ENCODE results near the gene ITGA2.

The ITGA2 gene

DNA sequence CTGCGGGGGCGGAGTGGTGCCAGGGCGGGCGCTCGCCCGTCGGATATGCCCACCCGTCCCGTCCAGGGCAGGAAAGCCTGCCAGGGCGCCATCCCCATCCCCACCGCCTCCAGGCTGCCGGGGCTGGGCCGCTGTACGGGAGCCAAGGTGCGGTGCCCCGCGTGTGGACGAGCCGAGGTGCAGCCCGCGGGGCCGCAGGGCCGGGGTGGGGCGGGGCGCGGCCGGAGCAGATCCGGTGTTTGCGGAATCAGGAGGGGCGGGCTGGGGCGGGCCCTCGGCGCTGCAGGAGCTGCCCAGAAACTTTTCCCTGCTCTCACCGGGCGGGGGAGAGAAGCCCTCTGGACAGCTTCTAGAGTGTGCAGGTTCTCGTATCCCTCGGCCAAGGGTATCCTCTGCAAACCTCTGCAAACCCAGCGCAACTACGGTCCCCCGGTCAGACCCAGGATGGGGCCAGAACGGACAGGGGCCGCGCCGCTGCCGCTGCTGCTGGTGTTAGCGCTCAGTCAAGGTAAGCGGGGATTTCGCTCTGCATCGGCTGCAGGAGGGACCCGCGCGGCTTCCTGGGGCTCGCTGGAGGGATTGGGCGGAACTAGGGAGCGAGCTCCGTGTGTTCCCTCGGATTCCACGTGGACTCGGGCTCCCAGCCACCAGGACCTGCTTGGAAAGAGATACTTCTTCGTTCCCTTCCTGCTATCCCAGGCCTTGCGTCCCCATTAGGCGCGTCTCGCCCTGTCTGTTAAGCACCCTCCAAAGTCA is at the start of gene ITGA2:
Gene ITGA2, plus strand, starts transcription at position 328 of the 756 bp plus-strand sequence. Its CDS starts 117 bp downstream, at position 445.
- peak; percentile 9 for DNase-seq (ENCODE audit: low read depth)
- peak within 1 kb of the TSS; percentile 16 for H3K4me3 ChIP-seq (ENCODE audit: low read depth, low read length)
- TF ChIP-seq, protein P1, sequence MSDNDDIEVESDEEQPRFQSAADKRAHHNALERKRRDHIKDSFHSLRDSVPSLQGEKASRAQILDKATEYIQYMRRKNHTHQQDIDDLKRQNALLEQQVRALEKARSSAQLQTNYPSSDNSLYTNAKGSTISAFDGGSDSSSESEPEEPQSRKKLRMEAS (IDR thresholded peaks at IDR 0.05; ENCODE audit: low read depth, low read length) = no peak
- no peak for TF ChIP-seq POLR2A (IDR thresholded peaks at IDR 0.05; ENCODE audit: extremely low read depth, insufficient read length)
- TF ChIP-seq MYC (IDR thresholded peaks at IDR 0.05; ENCODE audit: low read depth, low read length) = no peak

DNA sequence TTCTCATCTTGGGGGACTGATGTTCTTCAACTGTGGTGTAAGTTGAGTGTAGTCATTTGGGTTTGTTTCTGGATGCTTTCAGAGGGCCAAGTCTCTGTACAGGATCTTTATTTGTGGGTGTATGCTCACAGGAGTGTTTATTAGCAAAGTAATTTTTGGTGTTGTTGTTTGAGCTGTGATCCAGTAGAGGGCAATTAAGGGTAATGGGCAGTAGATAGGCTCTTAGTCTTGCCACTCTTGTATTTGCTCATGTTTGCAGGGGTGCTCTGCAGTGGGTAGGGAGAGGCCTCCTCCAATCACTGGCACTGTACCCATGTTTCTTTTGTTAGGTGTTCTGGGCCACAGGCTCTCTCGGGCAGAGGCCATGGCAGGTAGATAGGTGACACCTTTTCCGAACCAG is 45.9 kb upstream of the ITGA2 start:
- TF ChIP-seq, protein P1 (IDR thresholded peaks at IDR 0.05; ENCODE audit: low read depth, low read length) = no peak
- TF ChIP-seq MYC (IDR thresholded peaks at IDR 0.05; ENCODE audit: low read depth, low read length) (no peak), POLR2A (IDR thresholded peaks at IDR 0.05; ENCODE audit: extremely low read depth, insufficient read length) (no peak)
- TF ChIP-seq, protein P2, sequence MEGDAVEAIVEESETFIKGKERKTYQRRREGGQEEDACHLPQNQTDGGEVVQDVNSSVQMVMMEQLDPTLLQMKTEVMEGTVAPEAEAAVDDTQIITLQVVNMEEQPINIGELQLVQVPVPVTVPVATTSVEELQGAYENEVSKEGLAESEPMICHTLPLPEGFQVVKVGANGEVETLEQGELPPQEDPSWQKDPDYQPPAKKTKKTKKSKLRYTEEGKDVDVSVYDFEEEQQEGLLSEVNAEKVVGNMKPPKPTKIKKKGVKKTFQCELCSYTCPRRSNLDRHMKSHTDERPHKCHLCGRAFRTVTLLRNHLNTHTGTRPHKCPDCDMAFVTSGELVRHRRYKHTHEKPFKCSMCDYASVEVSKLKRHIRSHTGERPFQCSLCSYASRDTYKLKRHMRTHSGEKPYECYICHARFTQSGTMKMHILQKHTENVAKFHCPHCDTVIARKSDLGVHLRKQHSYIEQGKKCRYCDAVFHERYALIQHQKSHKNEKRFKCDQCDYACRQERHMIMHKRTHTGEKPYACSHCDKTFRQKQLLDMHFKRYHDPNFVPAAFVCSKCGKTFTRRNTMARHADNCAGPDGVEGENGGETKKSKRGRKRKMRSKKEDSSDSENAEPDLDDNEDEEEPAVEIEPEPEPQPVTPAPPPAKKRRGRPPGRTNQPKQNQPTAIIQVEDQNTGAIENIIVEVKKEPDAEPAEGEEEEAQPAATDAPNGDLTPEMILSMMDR (IDR thresholded peaks at IDR 0.05; ENCODE audit: low read depth, low read length) = no peak

DNA sequence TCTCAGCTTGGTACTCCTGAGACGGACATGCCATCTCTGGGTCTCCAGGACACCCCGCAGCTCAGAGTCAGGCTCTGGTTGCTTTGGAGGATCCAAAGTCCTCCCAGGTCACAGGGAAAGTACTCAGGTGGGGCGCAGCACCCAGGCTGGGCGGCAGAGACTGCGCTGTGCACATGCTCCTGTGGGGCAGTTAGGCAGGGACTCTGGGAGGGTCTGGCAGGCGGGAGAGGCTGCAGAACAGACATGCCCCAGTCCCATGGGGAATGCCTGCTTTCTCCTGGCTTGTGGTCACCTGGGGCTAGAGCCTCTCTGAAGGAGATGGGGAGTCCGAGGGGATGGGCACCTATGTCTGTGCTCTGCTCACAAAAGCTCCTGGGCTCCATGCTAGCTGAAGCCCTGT is 45.3 kb upstream of the ITGA2 start:
- H3K4me3 ChIP-seq (ENCODE audit: low read depth, low read length) = no peak overlapping the region
- TF ChIP-seq, protein P1 (IDR thresholded peaks at IDR 0.05; ENCODE audit: low read depth, low read length) = no peak
- TF ChIP-seq, protein P2 (IDR thresholded peaks at IDR 0.05; ENCODE audit: low read depth, low read length) = no peak
- no peak for DNase-seq (ENCODE audit: low read depth)

More for the DNA sequence above, 45.9 kb upstream of the ITGA2 start:
- no peak overlapping the region for H3K4me3 ChIP-seq (ENCODE audit: low read depth, low read length)
- DNase-seq (ENCODE audit: low read depth) = peak; percentile 10

DNA sequence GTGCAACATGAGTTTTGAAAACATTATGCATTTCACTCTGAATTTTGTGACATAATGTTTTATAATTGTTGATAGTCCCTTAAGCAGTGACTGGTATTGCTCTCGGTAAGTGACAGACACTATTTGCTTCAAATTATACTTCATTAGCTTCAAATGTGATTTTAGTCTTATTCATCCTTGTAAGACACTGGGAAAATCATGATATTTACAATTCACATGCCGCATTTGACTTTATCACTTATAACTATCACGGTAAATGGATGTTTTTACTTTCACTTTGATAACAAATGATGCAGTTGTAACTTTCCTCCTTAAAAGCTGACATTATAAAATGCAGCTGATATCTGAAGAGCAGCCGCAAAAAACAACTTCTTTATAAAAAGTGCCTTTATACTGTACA is 44.1 kb upstream of the ITGA2 start:
- no peak for DNase-seq (ENCODE audit: low read depth)
- no peak for TF ChIP-seq POLR2A (IDR thresholded peaks at IDR 0.05; ENCODE audit: extremely low read depth, insufficient read length)
- TF ChIP-seq MYC (IDR thresholded peaks at IDR 0.05; ENCODE audit: low read depth, low read length) = no peak
- TF ChIP-seq, protein P1 (IDR thresholded peaks at IDR 0.05; ENCODE audit: low read depth, low read length) = no peak
- TF ChIP-seq, protein P2 (IDR thresholded peaks at IDR 0.05; ENCODE audit: low read depth, low read length) = no peak
- peak overlapping the region; percentile 51 for H3K4me3 ChIP-seq (ENCODE audit: low read depth, low read length)

DNA sequence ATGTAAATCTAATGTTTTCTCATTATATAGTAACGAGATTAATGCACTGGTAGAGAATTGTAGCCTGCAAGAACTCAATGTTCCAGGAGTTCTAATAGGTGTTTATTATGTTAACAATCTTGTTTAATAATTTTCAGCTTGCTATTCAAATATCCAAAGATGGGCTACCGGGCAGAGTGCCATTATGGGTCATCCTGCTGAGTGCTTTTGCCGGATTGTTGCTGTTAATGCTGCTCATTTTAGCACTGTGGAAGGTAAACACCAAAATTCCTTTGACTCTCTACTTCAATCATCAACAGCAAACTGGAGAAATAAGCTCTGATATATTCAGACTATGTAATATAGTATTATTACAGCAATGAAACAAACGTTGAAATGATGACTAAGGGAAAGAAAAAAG is 41.9 kb upstream of the ITGA2 start:
- H3K4me3 ChIP-seq (ENCODE audit: low read depth, low read length) = no peak overlapping the region
- TF ChIP-seq, protein P1 (IDR thresholded peaks at IDR 0.05; ENCODE audit: low read depth, low read length) = no peak
- TF ChIP-seq POLR2A (IDR thresholded peaks at IDR 0.05; ENCODE audit: extremely low read depth, insufficient read length) (no peak), MYC (IDR thresholded peaks at IDR 0.05; ENCODE audit: low read depth, low read length) (no peak)
- TF ChIP-seq, protein P2 (IDR thresholded peaks at IDR 0.05; ENCODE audit: low read depth, low read length) = no peak
- no peak for DNase-seq (ENCODE audit: low read depth)

DNA sequence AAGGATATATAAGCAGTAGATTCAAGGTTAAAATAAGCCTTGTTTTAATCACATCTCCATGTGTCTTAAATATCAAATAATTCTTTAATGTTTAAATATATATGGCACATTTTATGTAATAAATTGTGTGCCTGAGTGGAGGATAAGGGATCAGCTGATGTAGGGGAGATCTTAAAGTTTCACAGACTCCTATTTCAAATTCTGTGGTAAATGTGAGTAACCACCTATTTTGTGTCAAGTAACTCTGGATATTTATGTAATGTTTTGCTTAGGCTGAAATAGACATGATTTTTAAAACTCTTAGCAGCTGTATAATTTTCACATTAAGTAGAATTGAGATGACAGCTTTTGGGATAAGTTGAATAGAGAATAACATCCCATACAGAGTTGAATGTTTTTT is 41.3 kb upstream of the ITGA2 start:
- no peak overlapping the region for H3K4me3 ChIP-seq (ENCODE audit: low read depth, low read length)
- TF ChIP-seq POLR2A (IDR thresholded peaks at IDR 0.05; ENCODE audit: extremely low read depth, insufficient read length) (no peak), MYC (IDR thresholded peaks at IDR 0.05; ENCODE audit: low read depth, low read length) (no peak)
- TF ChIP-seq, protein P2 (IDR thresholded peaks at IDR 0.05; ENCODE audit: low read depth, low read length) = no peak
- TF ChIP-seq, protein P1 (IDR thresholded peaks at IDR 0.05; ENCODE audit: low read depth, low read length) = no peak
- no peak for DNase-seq (ENCODE audit: low read depth)

Data from NB4 (cell line).